Thoracic aorta (tissue), 2 donors: ENCODE data around the gene AKAP9. TPM values are rescaled to one million over a fixed set of nuclear protein-coding genes. Genes with fewer than 3 reads are reported as not detected.
"Not testable (repeated sequence)": the region's sequence is repeated elsewhere in the genome, so short reads cannot be mapped to it uniquely, and the experiment has no call there.

Experiments used
- ATAC-seq: fragments of 150-250 bp; one replicate; pipeline ENCODE4 v1.8.0; 2017; ENCODE audit warnings: low read depth; ENCODE audit not compliant: insufficient number of reproducible peaks, low FRiP score
- DNase-seq: peaks from one replicate; pipeline ENCODE4 v3.0.0-alpha.2; 2020; ENCODE audit warnings: low spot score
- H3K27ac ChIP-seq, 2 donors: fragments of 200-600 bp; sonication (generic); 1 replicate in 1 of 2; 2 replicates in 1 of 2; pipeline ENCODE4 v1.5.1; 2016; ENCODE audit warnings: mild to moderate bottlenecking in 2 of 2, moderate library complexity in 2 of 2
- H3K27me3 ChIP-seq: fragments of 200-600 bp; sonication (generic); replicated peaks from 2 replicates; pipeline ENCODE4 v1.6.0; 2016; ENCODE audit warnings: mild to moderate bottlenecking; ENCODE audit not compliant: insufficient read depth
- H3K36me3 ChIP-seq: fragments of 200-600 bp; sonication (generic); one replicate; pipeline ENCODE4 v1.5.1; 2016
- H3K4me1 ChIP-seq, 2 donors: fragments of 200-600 bp; sonication (generic); 1 replicate in 1 of 2; 2 replicates in 1 of 2; pipeline versions ENCODE4 v1.5.1 to v1.6.0; 2016; ENCODE audit warnings: low read depth in 2 of 2, mild to moderate bottlenecking in 1 of 2; ENCODE audit not compliant: control insufficient read depth in 1 of 2
- H3K4me3 ChIP-seq: fragments of 200-600 bp; sonication (generic); 2 replicates; pipeline ENCODE4 v1.5.1; 2016; ENCODE audit warnings: mild to moderate bottlenecking
- H3K9me3 ChIP-seq: fragments of 200-600 bp; sonication (generic); 2 replicates; pipeline ENCODE4 v1.5.1; 2016
- total RNA-seq, 2 donors: library from RNA; depleted of rRNA; stranded (reverse); fragments of >200 nt; gene quantifications; one replicate each; pipeline versions ENCODE4 v1.1.0 to v1.2.3, GENCODE V29; 2016
- TF ChIP-seq, protein P1 (sequence below): fragments of 200-600 bp; sonication (generic); IDR thresholded peaks from one replicate; pipeline ENCODE4 v1.5.1; 2019; ENCODE audit warnings: antibody characterized with exemption

Gene AKAP9
- total RNA-seq, 2 donors from 2014 or later = 49.8 to 72.1 TPM

DNA sequence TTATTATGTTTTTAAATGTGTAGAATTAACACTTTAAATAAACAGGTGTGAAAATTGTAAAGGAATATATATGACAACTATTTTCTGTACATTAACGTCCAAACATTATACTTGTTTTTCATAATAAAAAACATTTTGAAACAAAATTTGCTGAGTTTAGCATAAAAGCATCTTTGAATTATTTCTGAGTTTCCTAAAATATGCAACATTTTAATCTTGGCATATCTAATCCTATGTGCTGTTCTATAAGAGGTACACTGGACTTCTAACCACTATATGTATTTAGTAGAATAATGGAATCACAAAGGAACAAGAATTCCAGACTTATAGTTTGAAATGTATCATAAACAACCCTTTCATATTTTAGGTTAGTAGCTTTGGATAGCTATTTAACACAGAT is 16.6 kb downstream of the AKAP9 start:
- TF ChIP-seq, protein P1, sequence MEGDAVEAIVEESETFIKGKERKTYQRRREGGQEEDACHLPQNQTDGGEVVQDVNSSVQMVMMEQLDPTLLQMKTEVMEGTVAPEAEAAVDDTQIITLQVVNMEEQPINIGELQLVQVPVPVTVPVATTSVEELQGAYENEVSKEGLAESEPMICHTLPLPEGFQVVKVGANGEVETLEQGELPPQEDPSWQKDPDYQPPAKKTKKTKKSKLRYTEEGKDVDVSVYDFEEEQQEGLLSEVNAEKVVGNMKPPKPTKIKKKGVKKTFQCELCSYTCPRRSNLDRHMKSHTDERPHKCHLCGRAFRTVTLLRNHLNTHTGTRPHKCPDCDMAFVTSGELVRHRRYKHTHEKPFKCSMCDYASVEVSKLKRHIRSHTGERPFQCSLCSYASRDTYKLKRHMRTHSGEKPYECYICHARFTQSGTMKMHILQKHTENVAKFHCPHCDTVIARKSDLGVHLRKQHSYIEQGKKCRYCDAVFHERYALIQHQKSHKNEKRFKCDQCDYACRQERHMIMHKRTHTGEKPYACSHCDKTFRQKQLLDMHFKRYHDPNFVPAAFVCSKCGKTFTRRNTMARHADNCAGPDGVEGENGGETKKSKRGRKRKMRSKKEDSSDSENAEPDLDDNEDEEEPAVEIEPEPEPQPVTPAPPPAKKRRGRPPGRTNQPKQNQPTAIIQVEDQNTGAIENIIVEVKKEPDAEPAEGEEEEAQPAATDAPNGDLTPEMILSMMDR = no peak
- H3K27me3 ChIP-seq = no peaks in the 10 kb centered on the region
- no peak for DNase-seq
- H3K27ac ChIP-seq = no peak overlapping the region
- no peak for ATAC-seq
- H3K36me3 ChIP-seq = no peaks in the 10 kb centered on the region
- no peaks in the 10 kb centered on the region for H3K9me3 ChIP-seq
- peaks cover 7 to 10% of the 10 kb centered on the region in 2 donors for H3K4me1 ChIP-seq
- H3K4me3 ChIP-seq = no peak overlapping the region

DNA sequence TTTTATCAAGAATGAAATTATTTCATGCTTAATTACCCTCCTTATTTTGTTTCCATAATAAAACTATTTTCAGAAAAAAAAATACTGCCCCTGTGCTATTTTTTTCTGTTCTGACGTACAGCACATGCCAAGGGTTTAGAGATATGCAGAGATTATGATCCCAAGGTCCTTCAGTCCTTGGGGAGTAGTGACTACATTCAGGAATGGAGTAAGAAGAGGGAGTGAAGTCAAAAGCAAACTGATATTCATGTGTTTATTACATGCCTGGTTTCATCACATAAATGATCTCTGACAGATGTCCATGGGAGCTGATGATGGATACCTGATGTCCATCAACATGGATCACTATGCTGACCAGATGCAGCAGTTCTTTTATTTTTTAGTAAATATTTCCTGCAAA is 17.2 kb downstream of the AKAP9 start:
- no peak for DNase-seq

DNA sequence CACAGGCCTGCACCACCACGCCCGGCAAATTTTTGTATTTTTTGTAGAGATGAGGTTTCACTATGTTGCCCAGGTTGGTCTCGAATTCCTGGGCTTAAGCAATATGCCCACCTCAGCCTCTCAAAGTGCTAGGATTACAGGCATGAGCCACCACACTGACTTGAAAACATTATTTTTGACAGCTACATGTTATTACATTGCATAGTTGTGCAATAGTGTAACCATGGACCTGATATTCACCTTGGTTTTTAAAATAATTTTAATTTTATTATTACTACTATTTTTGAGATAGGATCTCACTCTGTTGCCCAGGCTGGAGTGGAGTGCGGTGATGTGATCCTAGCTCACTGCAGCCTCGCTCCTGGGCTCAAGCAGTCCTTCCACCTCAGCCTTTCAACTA is 18.4 kb downstream of the AKAP9 start:
- DNase-seq = no peak
- TF ChIP-seq, protein P1 = no peak
- Histone ChIP-seq H3K4me1 (peaks cover 7 to 10% of the 10 kb centered on the region in 2 donors), H3K9me3 (no peaks in the 10 kb centered on the region), H3K36me3 (no peaks in the 10 kb centered on the region), H3K27me3 (no peaks in the 10 kb centered on the region), H3K4me3 (no peak overlapping the region), H3K27ac (no peak overlapping the region)
- ATAC-seq = no peak

More for the DNA sequence above, 17.2 kb downstream of the AKAP9 start:
- Histone ChIP-seq H3K27me3 (no peaks in the 10 kb centered on the region), H3K4me3 (no peak overlapping the region), H3K9me3 (no peaks in the 10 kb centered on the region), H3K36me3 (no peaks in the 10 kb centered on the region), H3K4me1 (peaks cover 7 to 10% of the 10 kb centered on the region in 2 donors), H3K27ac (no peak overlapping the region)
- TF ChIP-seq, protein P1 = no peak
- ATAC-seq = no peak

DNA sequence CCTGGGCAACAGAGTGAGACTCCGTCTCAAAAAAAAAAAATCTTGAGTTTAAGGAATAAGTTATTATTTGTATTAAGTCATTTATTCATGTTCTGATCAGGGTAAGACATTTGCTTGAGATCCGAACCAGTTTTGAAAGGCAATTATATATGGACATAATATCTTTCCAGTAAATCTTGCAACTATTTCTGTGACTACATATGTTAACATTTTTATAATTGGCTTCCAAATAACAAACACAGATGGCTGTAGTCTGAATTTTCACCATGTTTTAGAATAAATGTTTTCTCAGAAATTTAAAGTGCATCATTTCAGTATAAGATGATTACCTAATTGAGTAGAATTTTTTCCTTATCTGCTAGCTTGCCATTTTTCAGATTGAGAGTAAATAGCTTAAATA is 21.2 kb downstream of the AKAP9 start:
- H3K4me1 ChIP-seq = peaks cover 7 to 10% of the 10 kb centered on the region in 2 donors
- DNase-seq (no peak), ATAC-seq (no peak)
- H3K27ac ChIP-seq = no peak overlapping the region
- H3K9me3 ChIP-seq = no peaks in the 10 kb centered on the region
- TF ChIP-seq, protein P1 = no peak
- H3K27me3 ChIP-seq = no peaks in the 10 kb centered on the region
- no peaks in the 10 kb centered on the region for H3K36me3 ChIP-seq
- H3K4me3 ChIP-seq = no peak overlapping the region

DNA sequence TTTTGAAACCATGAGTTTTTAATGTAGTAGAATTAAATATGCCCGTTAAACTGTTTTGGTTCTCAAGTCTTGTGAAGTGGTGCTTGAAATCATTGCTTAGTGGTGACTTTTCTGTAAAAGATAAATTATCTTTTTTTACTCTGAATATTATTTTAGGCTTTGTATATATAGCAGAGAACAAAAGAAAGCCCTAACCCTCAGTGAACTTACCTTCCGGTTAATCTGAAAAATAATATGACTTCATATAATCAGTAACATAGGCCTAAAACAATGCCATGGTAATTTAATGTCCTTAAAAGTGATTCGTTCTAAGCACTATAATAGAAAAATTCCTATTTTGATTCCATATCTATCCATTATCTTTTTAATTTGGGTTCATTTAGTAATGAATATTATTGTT is 21.8 kb downstream of the AKAP9 start:
- TF ChIP-seq, protein P1 = no peak
- ATAC-seq = no peak

DNA sequence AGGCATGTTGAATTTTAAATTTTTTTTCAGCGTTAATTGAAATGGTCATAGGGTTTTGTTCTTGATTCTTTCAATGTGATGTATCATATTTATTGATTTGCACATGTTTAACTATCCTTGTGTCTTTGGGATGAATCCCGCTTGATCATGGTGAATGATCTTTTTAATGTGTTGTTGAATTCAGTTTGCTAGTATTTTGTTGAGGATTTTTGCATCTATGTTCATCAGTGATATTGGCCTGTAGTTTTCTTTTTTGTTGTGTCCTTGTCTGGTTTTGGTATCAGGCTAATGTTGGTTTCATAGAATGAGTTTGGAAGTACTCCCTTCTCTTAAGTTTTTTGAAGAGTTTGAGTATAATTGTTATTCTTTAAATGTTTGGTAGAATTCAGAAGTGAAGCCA is 26.9 kb downstream of the AKAP9 start:
- H3K27ac ChIP-seq, H3K36me3 ChIP-seq, DNase-seq, ATAC-seq, H3K9me3 ChIP-seq, H3K27me3 ChIP-seq, H3K4me1 ChIP-seq, H3K4me3 ChIP-seq: not testable (repeated sequence)

More for the DNA sequence above, 21.8 kb downstream of the AKAP9 start:
- H3K27me3 ChIP-seq = no peaks in the 10 kb centered on the region
- H3K36me3 ChIP-seq = no peaks in the 10 kb centered on the region
- peaks cover 7 to 10% of the 10 kb centered on the region in 2 donors for H3K4me1 ChIP-seq
- no peak for DNase-seq
- H3K9me3 ChIP-seq = no peaks in the 10 kb centered on the region
- no peak overlapping the region for H3K4me3 ChIP-seq
- H3K27ac ChIP-seq = no peak overlapping the region
